ENCODE results near the gene FNDC1.

The FNDC1 gene

GRCh38 chr6:159152041-159152440, 17.2 kb upstream of the FNDC1 start:
- DNase-seq (ENCODE audit: low spot score): no peak
- TF ChIP-seq CTCF (IDR thresholded peaks at IDR 0.05; ENCODE audit: borderline replicate concordance, control extremely low read depth, extremely low read depth, insufficient read depth, missing control alignments): no peak
- in situ Hi-C loops (cut with MboI; ENCODE audit: low sequenced_read_pairs, unreplicated experiment): no loop called here

- no peak for DNase-seq (ENCODE audit: low spot score)
- TF ChIP-seq CTCF (IDR thresholded peaks at IDR 0.05; ENCODE audit: borderline replicate concordance, control extremely low read depth, extremely low read depth, insufficient read depth, missing control alignments): no peak
- in situ Hi-C loops (cut with MboI; ENCODE audit: low sequenced_read_pairs, unreplicated experiment): no loop called here
These were observed 16.4 kb upstream of the FNDC1 start for GRCh38 chr6:159152782-159153181.

- in situ Hi-C loops (cut with MboI; ENCODE audit: low sequenced_read_pairs, unreplicated experiment): no loop called here
- DNase-seq (ENCODE audit: low spot score): no peak
- TF ChIP-seq CTCF (IDR thresholded peaks at IDR 0.05; ENCODE audit: borderline replicate concordance, control extremely low read depth, extremely low read depth, insufficient read depth, missing control alignments): no peak
These were observed 13.5 kb upstream of the FNDC1 start for GRCh38 chr6:159155679-159156078.

- in situ Hi-C loops (cut with MboI; ENCODE audit: low sequenced_read_pairs, unreplicated experiment): no loop called here
- TF ChIP-seq CTCF (IDR thresholded peaks at IDR 0.05; ENCODE audit: borderline replicate concordance, control extremely low read depth, extremely low read depth, insufficient read depth, missing control alignments): no peak
- no peak for DNase-seq (ENCODE audit: low spot score)
These were observed 13.1 kb upstream of the FNDC1 start for GRCh38 chr6:159156089-159156488.

- in situ Hi-C loops (cut with MboI; ENCODE audit: low sequenced_read_pairs, unreplicated experiment): no loop called here
- no peak for TF ChIP-seq CTCF (IDR thresholded peaks at IDR 0.05; ENCODE audit: borderline replicate concordance, control extremely low read depth, extremely low read depth, insufficient read depth, missing control alignments)
- DNase-seq (ENCODE audit: low spot score): no peak
These were observed 11.8 kb upstream of the FNDC1 start for GRCh38 chr6:159157431-159157830.

GRCh38 chr6:159161839-159162238, 7.4 kb upstream of the FNDC1 start:
- no peak for DNase-seq (ENCODE audit: low spot score)
- TF ChIP-seq CTCF (IDR thresholded peaks at IDR 0.05; ENCODE audit: borderline replicate concordance, control extremely low read depth, extremely low read depth, insufficient read depth, missing control alignments): no peak
- in situ Hi-C loops (cut with MboI; ENCODE audit: low sequenced_read_pairs, unreplicated experiment): no loop called here

- DNase-seq (ENCODE audit: low spot score): no peak
- no peak for TF ChIP-seq CTCF (IDR thresholded peaks at IDR 0.05; ENCODE audit: borderline replicate concordance, control extremely low read depth, extremely low read depth, insufficient read depth, missing control alignments)
- in situ Hi-C loops (cut with MboI; ENCODE audit: low sequenced_read_pairs, unreplicated experiment): no loop called here
These were observed 5.3 kb upstream of the FNDC1 start for GRCh38 chr6:159163901-159164370.

All from GM13976 (cell line).